ENCODE data around the gene FBLN5. TPM values are rescaled to one million over a fixed set of nuclear protein-coding genes. Genes with fewer than 3 reads are reported as not detected.

Gene FBLN5
- total and polyA plus RNA-seq, 11 donors: 26.0 to 129 (median 40.3) TPM

- DNase-seq (no peak), ATAC-seq (no peak)
- Histone ChIP-seq H3K27me3 (no peaks in the 10 kb centered on the region), H3K4me3 (no peak overlapping the region), H3K36me3 (no peaks in the 10 kb centered on the region), H3K9me3 (no peaks in the 10 kb centered on the region), H3K4me1 (peaks cover 0 to 34% (median 2%) of the 10 kb centered on the region in 12 donors), H3K27ac (no peak overlapping the region)
- intact Hi-C loops (cut with DNase I): loop anchor here in 1 of 10 donors (5.0 kb wide), 1 partner anchor 253 kb away; no protein-coding TSS in a partner anchor
- 84 to 88% (median 85%) methylated on average over 9 of the region's 9 CpGs for WGBS, 4 donors
- TF ChIP-seq POLR2A (IDR thresholded peaks at IDR 0.05): no peak
These were observed 42.4 kb downstream of the FBLN5 start for GRCh38 chr14:91904956-91905645.

GRCh38 chr14:91904483-91904882 is 43.0 kb downstream of the FBLN5 start:
- H3K27ac ChIP-seq: peak overlapping the region in 2 of 12 donors; percentile 43 to 69
- no peaks in the 10 kb centered on the region for H3K27me3 ChIP-seq
- intact Hi-C loops (cut with DNase I): no loop called here
- DNase-seq: no peak
- no peaks in the 10 kb centered on the region for H3K9me3 ChIP-seq
- no peaks in the 10 kb centered on the region for H3K36me3 ChIP-seq
- H3K4me3 ChIP-seq: no peak overlapping the region
- WGBS, 4 donors: 72 to 74% (median 73%) methylated on average over 7 to 8 of the region's 8 CpGs
- no peak for ATAC-seq
- H3K4me1 ChIP-seq: peaks cover 0 to 40% (median 2%) of the 10 kb centered on the region in 12 donors
- TF ChIP-seq CTCF (IDR thresholded peaks at IDR 0.05) (no peak), POLR2A (IDR thresholded peaks at IDR 0.05) (no peak)

GRCh38 chr14:91903070-91903469 is 44.4 kb downstream of the FBLN5 start:
- intact Hi-C loops (cut with DNase I): no loop called here
- no peaks in the 10 kb centered on the region for H3K9me3 ChIP-seq
- no peak overlapping the region for H3K4me3 ChIP-seq
- peaks cover 0 to 48% (median 2%) of the 10 kb centered on the region in 12 donors for H3K4me1 ChIP-seq
- DNase-seq: no peak
- H3K36me3 ChIP-seq: no peaks in the 10 kb centered on the region
- H3K27ac ChIP-seq: peak overlapping the region in 10 of 12 donors; percentile 22 to 74 (median 48)
- TF ChIP-seq POLR2A (IDR thresholded peaks at IDR 0.05) (no peak), CTCF (IDR thresholded peaks at IDR 0.05) (no peak)
- no peaks in the 10 kb centered on the region for H3K27me3 ChIP-seq
- 25 to 48% (median 36%) methylated on average over 2 of the region's 2 CpGs for WGBS, 4 donors
- ATAC-seq: peak in 3 of 4 donors; percentile 40 to 62 (median 44)

- Histone ChIP-seq H3K4me1 (peaks cover 0 to 56% (median 6%) of the 10 kb centered on the region in 12 donors), H3K36me3 (no peaks in the 10 kb centered on the region), H3K27ac (peak overlapping the region in 9 of 12 donors; percentile 25 to 74 (median 48)), H3K4me3 (no peak overlapping the region), H3K9me3 (no peaks in the 10 kb centered on the region), H3K27me3 (no peaks in the 10 kb centered on the region)
- WGBS, 4 donors: 72 to 86% (median 79%) methylated on average over 3 of the region's 3 CpGs
- intact Hi-C loops (cut with DNase I): no loop called here
- ATAC-seq (no peak), DNase-seq (no peak)
- TF ChIP-seq CTCF (IDR thresholded peaks at IDR 0.05): no peak
- TF ChIP-seq POLR2A (IDR thresholded peaks at IDR 0.05): no peak
These were observed 45.2 kb downstream of the FBLN5 start for GRCh38 chr14:91902336-91902735.
